Esophagus squamous epithelium (tissue), 4 donors: ENCODE results near the gene NOXA1.

Experiments used
- CTCF ChIP-seq, 6 experiments: fragments of 450-650 bp in 4 of 6; fragments of 200-600 bp in 2 of 6; sonication (generic) in 2 of 6; IDR thresholded peaks; one replicate each; pipeline ENCODE4 v1.5.1; 2016 to 2019; ENCODE audit warnings: antibody characterized with exemption in 6 of 6, mild to moderate bottlenecking in 4 of 6, moderate library complexity in 4 of 6
- POLR2A ChIP-seq, 4 donors: fragments of 450-650 bp; IDR thresholded peaks; one replicate each; pipeline ENCODE4 v1.6.1; 2017; ENCODE audit warnings: antibody characterized with exemption in 4 of 4, mild to moderate bottlenecking in 4 of 4, moderate library complexity in 3 of 4

GRCh38 chr9:137426018-137426681, 3.0 kb downstream of the NOXA1 start:
- TF ChIP-seq CTCF (IDR thresholded peaks at IDR 0.05) = no peak
- TF ChIP-seq POLR2A (IDR thresholded peaks at IDR 0.05) = no peak
